Testis (tissue), 2 donors: Measurements from ENCODE around the gene RAPGEF5.

Experiments
- POLR2A ChIP-seq: fragments of 450-650 bp; IDR thresholded peaks from one replicate; pipeline ENCODE4 v1.6.1; 2017; ENCODE audit warnings: antibody characterized with exemption, mild to moderate bottlenecking, moderate library complexity
- TF ChIP-seq, protein P1 (sequence below), 3 experiments: fragments of 450-650 bp in 2 of 3; fragments of 200-600 bp in 1 of 3; sonication (generic) in 1 of 3; IDR thresholded peaks; one replicate each; pipeline ENCODE4 v1.5.1; 2016 to 2019; ENCODE audit warnings: antibody characterized with exemption in 3 of 3, mild to moderate bottlenecking in 2 of 3, moderate library complexity in 1 of 3

DNA sequence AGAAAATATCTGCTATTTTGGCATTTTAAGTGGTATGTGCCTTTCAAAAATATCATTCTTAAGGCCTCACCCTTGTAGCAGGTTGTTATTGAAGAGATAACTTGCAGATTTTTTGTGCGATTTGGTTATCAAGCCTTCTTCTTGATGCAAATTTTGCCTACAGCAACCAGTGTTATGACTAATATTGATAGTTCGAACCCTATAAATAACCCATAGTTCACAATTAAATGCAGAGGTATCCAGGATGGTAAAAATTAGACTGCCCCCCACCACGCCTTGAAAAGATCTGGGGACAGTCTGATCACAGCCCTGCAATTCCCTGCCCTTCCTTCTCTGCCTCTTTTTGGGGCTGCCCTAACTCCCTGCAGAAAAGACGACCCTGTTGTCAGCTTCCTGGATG lies 28.4 kb upstream of the RAPGEF5 start:
- TF ChIP-seq, protein P1, sequence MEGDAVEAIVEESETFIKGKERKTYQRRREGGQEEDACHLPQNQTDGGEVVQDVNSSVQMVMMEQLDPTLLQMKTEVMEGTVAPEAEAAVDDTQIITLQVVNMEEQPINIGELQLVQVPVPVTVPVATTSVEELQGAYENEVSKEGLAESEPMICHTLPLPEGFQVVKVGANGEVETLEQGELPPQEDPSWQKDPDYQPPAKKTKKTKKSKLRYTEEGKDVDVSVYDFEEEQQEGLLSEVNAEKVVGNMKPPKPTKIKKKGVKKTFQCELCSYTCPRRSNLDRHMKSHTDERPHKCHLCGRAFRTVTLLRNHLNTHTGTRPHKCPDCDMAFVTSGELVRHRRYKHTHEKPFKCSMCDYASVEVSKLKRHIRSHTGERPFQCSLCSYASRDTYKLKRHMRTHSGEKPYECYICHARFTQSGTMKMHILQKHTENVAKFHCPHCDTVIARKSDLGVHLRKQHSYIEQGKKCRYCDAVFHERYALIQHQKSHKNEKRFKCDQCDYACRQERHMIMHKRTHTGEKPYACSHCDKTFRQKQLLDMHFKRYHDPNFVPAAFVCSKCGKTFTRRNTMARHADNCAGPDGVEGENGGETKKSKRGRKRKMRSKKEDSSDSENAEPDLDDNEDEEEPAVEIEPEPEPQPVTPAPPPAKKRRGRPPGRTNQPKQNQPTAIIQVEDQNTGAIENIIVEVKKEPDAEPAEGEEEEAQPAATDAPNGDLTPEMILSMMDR (IDR thresholded peaks at IDR 0.05): no peak
- TF ChIP-seq POLR2A: no peak
